GM12892 (cell line): ENCODE measurements around the gene DDN.

ENCODE experiments used
- POLR2A ChIP-seq: IDR thresholded peaks from 2 replicates; pipeline ENCODE4 v1.6.1; 2011; ENCODE audit warnings: low read depth, low read length, control low read depth
- POLR2AphosphoS5 ChIP-seq: IDR thresholded peaks from 2 replicates; pipeline ENCODE4 v1.6.1; 2011; ENCODE audit warnings: low read depth, low read length, control low read depth
- TAF1 ChIP-seq: IDR thresholded peaks from 2 replicates; pipeline ENCODE4 v1.6.1; 2011; ENCODE audit warnings: low read depth, mild to moderate bottlenecking, control low read depth, low read length, borderline replicate concordance

DNA sequence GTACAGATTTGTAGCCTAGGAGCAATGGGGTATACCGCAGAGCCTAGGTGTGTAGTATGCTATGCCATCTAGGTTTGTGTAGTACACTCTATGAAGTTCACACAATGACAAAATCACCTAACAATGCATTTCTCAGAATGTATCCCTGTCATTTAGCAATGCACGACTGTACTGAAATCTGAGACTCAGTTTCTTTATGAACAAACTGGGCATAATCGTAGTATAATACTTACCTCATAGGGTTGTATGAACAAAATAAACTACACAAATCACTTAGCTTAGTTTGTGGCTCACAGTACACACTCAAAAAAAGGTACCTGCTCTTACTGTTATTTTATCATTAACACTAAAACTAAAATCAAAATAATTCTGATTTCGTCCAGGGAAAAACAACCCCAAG is 26.3 kb upstream of the DDN start:
- TF ChIP-seq POLR2A: no peak
- TF ChIP-seq POLR2AphosphoS5: no peak
- TF ChIP-seq TAF1: no peak
